ENCODE data around the gene DMAC2. TPM values are rescaled to one million over a fixed set of nuclear protein-coding genes. Genes with fewer than 3 reads are reported as not detected.

Gene DMAC2
- total and polyA plus RNA-seq, 2 of the 13 experiments (the other 11 are each of a cell fraction or from before 2014, with no cell fraction given): 39.0 to 66.0 TPM

GRCh38 chr19:41411968-41412265 is 27.8 kb downstream of the DMAC2 start:
- POLR2A ChIA-PET: interaction anchor here (0.8 kb wide), 1 partner anchor 15 kb away, joined by 5 read pairs; the partner anchor contains the start of gene B3GNT8
- BruUV-seq (replicated peaks): no TSS peak
- FAIRE-seq: no peak

GRCh38 chr19:41411100-41411967 is 28.4 kb downstream of the DMAC2 start:
- in situ Hi-C loops (cut with HindIII; ENCODE audit: extremely low pct_ligation_motif_present, low pct_unique_long_range_greater_than_20kb) (no loop called here), intact Hi-C loops (cut with micrococcal nuclease; ENCODE audit: unreplicated experiment) (no loop called here)
- H4K20me1 ChIP-seq (ENCODE audit: insufficient read depth, low read length): no peaks in the 10 kb centered on the region
- H3K79me2 ChIP-seq (ENCODE audit: insufficient read depth, low read length): no peaks in the 10 kb centered on the region
- H3K9ac ChIP-seq (ENCODE audit: insufficient read depth, low read depth, low read length): no peak overlapping the region
- no TSS peak for BruUV-seq (replicated peaks)
- POLR2A ChIA-PET: interaction anchor here (0.6 kb wide), 1 partner anchor 394 kb away, joined by 3 read pairs; no protein-coding TSS in a partner anchor
- H3K9me3 ChIP-seq (ENCODE audit: low read length): no peaks in the 10 kb centered on the region
- H3K27ac ChIP-seq (ENCODE audit: extremely low read length, insufficient read depth, low read length): no peak overlapping the region
- CTCF ChIA-PET (ENCODE audit: low intra/inter-chr PET ratio, low total read pairs): no interaction called here
- H3K27me3 ChIP-seq (ENCODE audit: control insufficient read depth in 1 of 2, insufficient read depth in 2 of 2, low read length in 2 of 2): no peaks in the 10 kb centered on the region
- peaks cover 7 to 15% of the 10 kb centered on the region in 2 experiments; a peak in 4 of 5 replicates for H3K36me3 ChIP-seq (replicated peaks in 1 of 2; ENCODE audit: control insufficient read depth in 1 of 2, insufficient read depth in 2 of 2, low read length in 2 of 2)
- FAIRE-seq (no peak), DNase-seq (ENCODE audit: low spot score) (no peak), ATAC-seq (no peak)
- H3K4me3 ChIP-seq (replicated peaks in 1 of 3; ENCODE audit: insufficient read depth in 1 of 3, low read depth in 2 of 3, low read length in 3 of 3): no peak overlapping the region
- TF ChIP-seq E2F2 (CRISPR knock-in tag; IDR thresholded peaks at IDR 0.05; ENCODE audit: borderline replicate concordance): no peak
- no peak overlapping the region for H2AFZ ChIP-seq (ENCODE audit: low read length)
- 86% methylated on average over 7 of the region's 9 CpGs for WGBS (ENCODE audit: low lambda C conversion rate)
- H3K4me1 ChIP-seq (ENCODE audit: insufficient read depth, low read length): peaks cover 30% of the 10 kb centered on the region
- H3K4me2 ChIP-seq (ENCODE audit: low read depth, low read length): no peak overlapping the region

More at GRCh38 chr19:41411968-41412265, 27.8 kb downstream of the DMAC2 start:
- ATAC-seq: no peak
- TF ChIP-seq KAT7 (CRISPR knock-in tag; IDR thresholded peaks at IDR 0.05; ENCODE audit: borderline replicate concordance): no peak
- 0 out of 2 replicates have a peak, but pooled peaks have one; percentile 17 for TF ChIP-seq ZBTB33 (CRISPR knock-in tag; IDR thresholded peaks at IDR 0.05)
- Histone ChIP-seq H3K36me3 (replicated peaks in 1 of 2; ENCODE audit: control insufficient read depth in 1 of 2, insufficient read depth in 2 of 2, low read length in 2 of 2) (peaks cover 7 to 15% of the 10 kb centered on the region in 2 experiments; a peak in 4 of 5 replicates), H3K9me3 (ENCODE audit: low read length) (no peaks in the 10 kb centered on the region), H2AFZ (ENCODE audit: low read length) (no peak overlapping the region), H3K4me1 (ENCODE audit: insufficient read depth, low read length) (peaks cover 30% of the 10 kb centered on the region), H3K27me3 (ENCODE audit: control insufficient read depth in 1 of 2, insufficient read depth in 2 of 2, low read length in 2 of 2) (no peaks in the 10 kb centered on the region), H3K4me3 (replicated peaks in 1 of 3; ENCODE audit: insufficient read depth in 1 of 3, low read depth in 2 of 3, low read length in 3 of 3) (no peak overlapping the region), H3K79me2 (ENCODE audit: insufficient read depth, low read length) (no peaks in the 10 kb centered on the region), H3K27ac (ENCODE audit: extremely low read length, insufficient read depth, low read length) (no peak overlapping the region), H3K4me2 (ENCODE audit: low read depth, low read length) (no peak overlapping the region), H4K20me1 (ENCODE audit: insufficient read depth, low read length) (no peaks in the 10 kb centered on the region), H3K9ac (ENCODE audit: insufficient read depth, low read depth, low read length) (no peak overlapping the region)
- WGBS (ENCODE audit: low lambda C conversion rate): 57% methylated on average over 5 of the region's 11 CpGs
- no peak for DNase-seq (ENCODE audit: low spot score)
- intact Hi-C loops (cut with micrococcal nuclease; ENCODE audit: unreplicated experiment) (no loop called here), in situ Hi-C loops (cut with HindIII; ENCODE audit: extremely low pct_ligation_motif_present, low pct_unique_long_range_greater_than_20kb) (no loop called here)
- CTCF ChIA-PET (ENCODE audit: low intra/inter-chr PET ratio, low total read pairs): no interaction called here

All from HepG2 (cell line).